ELF-1 (cell line): ENCODE data around the gene EMP1.
"Not testable (repeated sequence)": the region's sequence is repeated elsewhere in the genome, so short reads cannot be mapped to it uniquely, and the experiment has no call there.

Source experiments
- DNase-seq: peaks from one replicate; pipeline ENCODE4 v3.0.0-alpha.2; 2016; ENCODE audit warnings: low read depth, low spot score

Gene EMP1

DNA sequence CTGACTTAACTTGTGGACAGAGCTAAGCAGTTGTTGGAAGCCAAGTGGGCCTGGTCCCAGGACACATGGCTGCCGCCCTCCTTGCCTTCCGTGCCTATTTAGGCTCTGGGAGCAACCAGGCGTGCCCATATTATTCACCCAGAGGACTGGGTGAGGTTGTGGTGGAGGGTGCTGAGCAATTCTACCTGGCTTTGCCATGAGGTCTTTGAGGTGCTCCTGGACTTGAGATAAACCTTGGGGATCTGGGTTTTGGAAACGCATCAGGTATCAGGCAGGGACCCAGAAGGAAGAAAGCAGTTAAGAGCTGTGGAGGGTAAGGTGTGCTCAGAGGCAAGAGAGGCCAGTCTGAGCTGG lies 60.1 kb downstream of the EMP1 start:
- no peak for DNase-seq

DNA sequence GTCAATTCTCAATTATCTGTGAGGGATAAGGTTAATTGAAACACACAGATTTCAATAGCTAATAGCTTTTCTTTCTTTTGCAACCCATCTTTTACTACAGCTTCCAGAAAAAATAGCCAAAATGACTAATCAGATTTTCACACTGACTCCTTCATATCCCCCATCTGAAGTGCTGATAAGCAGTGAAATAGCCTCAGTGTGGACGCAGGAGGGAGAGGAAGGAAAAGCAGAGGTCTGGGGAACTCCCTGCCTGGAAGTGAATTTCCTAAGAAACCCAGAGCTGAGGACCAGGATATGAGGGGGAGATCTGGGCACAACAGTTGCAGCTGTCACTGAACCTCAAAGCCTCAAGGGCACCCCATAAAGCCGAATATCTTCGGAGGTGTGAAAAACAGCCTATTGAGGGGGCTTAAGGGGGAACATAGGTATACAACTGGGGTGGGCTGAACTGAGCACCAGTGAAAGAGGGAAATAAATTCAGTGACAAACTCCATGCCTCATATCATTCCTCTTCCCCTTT lies 60.9 kb downstream of the EMP1 start:
- DNase-seq: no peak

DNA sequence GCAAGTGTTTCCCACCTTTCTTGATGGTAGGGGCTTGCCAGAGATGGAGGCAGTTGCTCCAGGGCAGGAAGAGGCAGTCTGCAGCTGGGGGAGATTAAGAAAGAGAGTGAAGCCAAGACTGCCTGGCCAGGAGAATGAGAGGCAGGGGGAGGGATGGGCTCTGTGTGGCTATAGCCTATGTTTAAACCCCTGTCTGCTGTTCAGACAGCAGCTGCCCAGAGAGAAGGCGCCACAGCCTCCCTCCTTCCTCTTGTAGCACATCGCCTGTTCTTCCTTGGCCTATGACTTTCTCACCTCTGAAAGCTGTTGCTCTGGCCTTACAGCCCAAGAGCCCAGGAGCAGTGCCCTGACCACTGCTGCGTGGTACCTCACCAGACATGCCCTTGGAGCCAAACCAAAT lies 61.7 kb downstream of the EMP1 start:
- DNase-seq: peak; percentile 67

DNA sequence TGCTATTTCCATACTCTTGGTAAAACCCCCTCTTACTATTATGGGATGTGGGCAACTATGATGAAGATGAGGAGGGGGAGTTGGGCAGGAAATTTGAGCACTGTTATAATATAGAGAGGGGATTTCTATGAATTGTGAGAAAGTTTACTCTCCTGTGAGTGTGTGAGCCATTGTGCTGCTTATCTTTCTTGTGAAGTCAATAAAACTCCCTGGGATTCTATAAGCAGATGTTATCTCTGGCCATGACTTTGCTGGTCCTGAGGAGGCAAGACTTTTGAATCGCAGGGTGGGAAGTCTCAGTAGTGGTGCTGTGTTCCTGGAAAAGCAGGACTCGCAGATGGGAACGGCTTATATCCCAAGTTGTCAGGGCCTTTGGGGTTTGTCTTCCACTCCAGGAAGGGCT lies 62.2 kb downstream of the EMP1 start:
- DNase-seq: no peak

DNA sequence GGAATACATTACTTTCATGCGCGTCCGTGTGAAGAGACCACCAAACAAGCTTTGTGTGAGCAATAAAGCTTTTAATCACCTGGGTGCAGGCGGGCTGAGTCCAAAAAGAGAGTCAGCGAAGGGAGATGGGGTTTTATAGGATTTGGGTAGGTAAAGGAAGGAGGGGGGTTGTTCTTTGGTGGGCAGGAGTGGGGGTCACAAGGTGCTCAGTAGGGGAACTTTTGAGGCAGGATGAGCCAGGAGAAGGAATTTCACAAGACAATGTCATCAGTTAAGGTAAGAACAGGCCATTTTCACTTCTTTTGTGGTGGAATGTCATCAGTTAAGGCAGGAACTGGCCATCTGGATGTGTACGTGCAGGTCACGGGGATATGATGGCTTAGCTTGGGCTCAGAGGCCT lies 63.1 kb downstream of the EMP1 start:
- DNase-seq: not testable (repeated sequence)

DNA sequence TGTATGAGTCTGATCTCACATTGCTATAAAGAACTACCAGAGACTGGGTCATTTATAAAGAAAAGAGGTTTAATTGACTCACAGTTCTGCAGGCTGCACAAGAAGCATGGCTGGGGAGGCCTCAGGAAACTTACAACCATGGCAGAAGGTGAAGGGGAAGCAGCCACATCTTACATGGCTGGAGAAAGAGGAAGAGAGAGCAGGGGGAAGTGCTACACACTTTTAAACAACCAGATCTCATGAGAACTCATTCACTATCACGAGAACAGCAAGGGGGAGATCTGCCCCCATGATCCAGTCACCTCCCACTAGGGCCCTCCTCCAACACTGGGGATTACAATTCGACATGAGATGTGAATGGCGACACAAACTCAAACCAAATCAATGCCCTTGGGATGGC lies 71.3 kb downstream of the EMP1 start:
- DNase-seq: not testable (repeated sequence)

DNA sequence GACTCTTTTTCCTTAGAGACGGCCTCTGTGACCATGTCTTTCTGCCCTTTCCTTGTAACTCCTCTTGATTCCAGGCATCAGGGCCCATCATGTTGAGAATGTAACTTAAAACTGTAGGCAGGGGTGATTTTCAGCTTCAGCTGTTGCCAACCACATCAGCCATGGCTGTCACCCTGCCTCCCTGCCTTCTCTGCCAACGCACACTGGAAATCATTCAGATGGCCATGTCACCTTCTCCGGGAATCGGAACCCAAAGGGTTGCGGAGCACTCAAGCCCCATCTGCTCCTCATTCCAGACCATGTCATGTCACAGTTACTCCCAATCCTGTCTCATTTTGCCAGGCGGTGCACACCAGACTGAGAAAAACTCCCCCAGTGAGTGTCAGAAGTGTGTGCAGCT lies 72.1 kb downstream of the EMP1 start:
- DNase-seq: no peak
